GM23338 (cell line): ENCODE results near the gene DLG4. TPM values are rescaled to one million over a fixed set of nuclear protein-coding genes. Genes with fewer than 3 reads are reported as not detected.
A peak's percentile ranks its signal among the peaks of the same experiment; 100 is the strongest.

Experiments used
- ATAC-seq: fragments of 200-7000 bp; cut with Tn5 transposase; 3 replicates; pipeline ENCODE4 v1.9.1; 2020
- DNase-seq: peaks from one replicate; pipeline ENCODE4 v3.0.0-alpha.2; 2015; ENCODE audit warnings: low spot score
- H2AFZ ChIP-seq: fragments of 200-600 bp; sonication (generic); 2 replicates; pipeline ENCODE4 v1.8.0; 2016; ENCODE audit warnings: antibody characterized with exemption, mild to moderate bottlenecking, moderate library complexity
- H3F3A ChIP-seq: fragments of 200-600 bp; sonication (generic); replicated peaks from 2 replicates; pipeline ENCODE4 v1.8.0; 2017; ENCODE audit warnings: antibody characterized with exemption, mixed run types, low read depth
- H3K27ac ChIP-seq: fragments of 200-600 bp; sonication (generic); 2 replicates; pipeline ENCODE4 v1.6.1; 2016; ENCODE audit warnings: low read depth
- H3K27me3 ChIP-seq: fragments of 200-600 bp; sonication (generic); 2 replicates; pipeline ENCODE4 v1.8.0; 2016; ENCODE audit warnings: mild to moderate bottlenecking, mixed run types, moderate library complexity; ENCODE audit not compliant: insufficient read depth
- H3K36me3 ChIP-seq: fragments of 200-600 bp; sonication (generic); 2 replicates; pipeline ENCODE4 v1.8.0; 2016; ENCODE audit warnings: mild to moderate bottlenecking; ENCODE audit not compliant: insufficient read depth
- H3K4me1 ChIP-seq: fragments of 200-600 bp; sonication (generic); 2 replicates; pipeline ENCODE4 v1.8.0; 2016; ENCODE audit warnings: mild to moderate bottlenecking, moderate library complexity; ENCODE audit not compliant: insufficient read depth
- H3K4me2 ChIP-seq: fragments of 200-600 bp; sonication (generic); 2 replicates; pipeline ENCODE4 v1.7.1; 2017; ENCODE audit warnings: mixed run types
- H3K4me3 ChIP-seq: fragments of 200-600 bp; sonication (generic); 2 replicates; pipeline ENCODE4 v1.6.1; 2016; ENCODE audit warnings: mixed run types
- H3K79me2 ChIP-seq: fragments of 200-600 bp; sonication (generic); replicated peaks from 2 replicates; pipeline ENCODE4 v1.8.0; 2017; ENCODE audit warnings: mild to moderate bottlenecking; ENCODE audit not compliant: insufficient read depth
- H3K9me2 ChIP-seq: fragments of 200-600 bp; sonication (generic); 2 replicates; pipeline ENCODE4 v1.8.0; 2017; ENCODE audit not compliant: insufficient read depth
- H4K20me1 ChIP-seq: fragments of 200-600 bp; sonication (generic); replicated peaks from 2 replicates; pipeline ENCODE4 v1.8.0; 2017; ENCODE audit warnings: mild to moderate bottlenecking; ENCODE audit not compliant: insufficient read depth
- H3K27ac Mint-ChIP-seq: 2 replicates; pipeline ENCODE4 v1.8.0; 2020; ENCODE audit warnings: inconsistent platforms, mild to moderate bottlenecking, moderate library complexity, mixed read lengths
- H3K27me3 Mint-ChIP-seq: 3 replicates; pipeline ENCODE4 v1.8.0; 2022; ENCODE audit warnings: low read depth, mild to moderate bottlenecking, moderate library complexity, mixed read lengths, inconsistent platforms; ENCODE audit not compliant: insufficient read depth, poor library complexity
- H3K36me3 Mint-ChIP-seq: 3 replicates; pipeline ENCODE4 v1.8.0; 2021; ENCODE audit warnings: low read depth, mild to moderate bottlenecking, inconsistent platforms, moderate library complexity, mixed read lengths
- H3K4me1 Mint-ChIP-seq: 3 replicates; pipeline ENCODE4 v1.8.0; 2020; ENCODE audit warnings: mild to moderate bottlenecking, inconsistent platforms, mixed read lengths
- H3K4me3 Mint-ChIP-seq: 3 replicates; pipeline ENCODE4 v1.8.0; 2021; ENCODE audit warnings: moderate library complexity, mild to moderate bottlenecking, inconsistent platforms, mixed read lengths
- H3K9me3 Mint-ChIP-seq: 3 replicates; pipeline ENCODE4 v1.8.0; 2020; ENCODE audit warnings: moderate library complexity, mild to moderate bottlenecking, inconsistent platforms, mixed read lengths
- JUNB ChIP-seq: IDR thresholded peaks from one replicate; pipeline ENCODE4 v1.6.1; 2016; ENCODE audit warnings: antibody characterized with exemption; ENCODE audit not compliant: unreplicated experiment
- STAT1 ChIP-seq: IDR thresholded peaks from one replicate; pipeline ENCODE4 v1.6.1; 2016; ENCODE audit warnings: antibody characterized with exemption; ENCODE audit not compliant: unreplicated experiment
- ZNF114 ChIP-seq: fragments of 250-450 bp; sonication (Bioruptor Pico); IDR thresholded peaks from 2 replicates; pipeline ENCODE4 v1.5.0; 2020; ENCODE audit warnings: mild to moderate bottlenecking, moderate library complexity
- ZNF331 ChIP-seq: fragments of 250-450 bp; sonication (Bioruptor Pico); IDR thresholded peaks from 2 replicates; pipeline ENCODE4 v1.5.0; 2020; ENCODE audit warnings: low read depth, mild to moderate bottlenecking, moderate library complexity
- polyA plus RNA-seq: library from polyadenylated mRNA; unstranded; fragments of >200 nt; fragmentation: Nextera tagmentation; extraction: Ambion mirVana; gene quantifications from 2 replicates; pipeline ENCODE4 v1.2.1, GENCODE V29; 2016
- total RNA-seq: library from RNA; depleted of rRNA; stranded (reverse); fragments of >200 nt; shearing (Covaris generic); gene quantifications from 2 replicates; pipeline ENCODE4 v1.2.3, GENCODE V29; 2014
- TF ChIP-seq, protein P1 (sequence below): fragments of 250-450 bp; sonication (Bioruptor Pico); IDR thresholded peaks from 2 replicates; pipeline ENCODE4 v1.5.0; 2020; ENCODE audit warnings: mild to moderate bottlenecking, moderate library complexity
- TF ChIP-seq, protein P2 (sequence below): IDR thresholded peaks from one replicate; pipeline ENCODE4 v1.6.1; 2018; ENCODE audit warnings: antibody characterized with exemption; ENCODE audit not compliant: unreplicated experiment

Gene DLG4
- total and polyA plus RNA-seq, 2 experiments from 2014 or later, result 11.1 to 31.0 TPM

DNA sequence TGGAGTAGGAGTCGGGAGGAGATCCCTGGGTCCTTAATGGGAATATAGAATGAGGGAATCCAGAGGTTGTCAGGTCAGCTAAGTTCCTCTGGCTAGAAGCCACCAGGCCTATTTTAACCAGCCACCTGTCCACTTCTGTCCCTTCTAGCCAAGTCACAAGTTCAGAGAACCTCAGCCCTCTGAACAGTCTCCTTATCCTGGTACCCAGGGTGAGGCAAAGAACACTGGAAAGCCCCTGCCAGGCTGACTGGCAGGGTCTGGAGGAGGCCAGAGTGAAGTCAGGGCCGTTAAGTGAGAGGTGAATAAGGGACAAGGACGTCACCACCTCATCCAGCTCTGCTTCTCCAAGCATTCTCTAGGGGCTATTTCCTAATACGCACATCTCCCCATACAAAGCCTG, 29.2 kb upstream of the DLG4 start (continued):
- TF ChIP-seq, protein P1, sequence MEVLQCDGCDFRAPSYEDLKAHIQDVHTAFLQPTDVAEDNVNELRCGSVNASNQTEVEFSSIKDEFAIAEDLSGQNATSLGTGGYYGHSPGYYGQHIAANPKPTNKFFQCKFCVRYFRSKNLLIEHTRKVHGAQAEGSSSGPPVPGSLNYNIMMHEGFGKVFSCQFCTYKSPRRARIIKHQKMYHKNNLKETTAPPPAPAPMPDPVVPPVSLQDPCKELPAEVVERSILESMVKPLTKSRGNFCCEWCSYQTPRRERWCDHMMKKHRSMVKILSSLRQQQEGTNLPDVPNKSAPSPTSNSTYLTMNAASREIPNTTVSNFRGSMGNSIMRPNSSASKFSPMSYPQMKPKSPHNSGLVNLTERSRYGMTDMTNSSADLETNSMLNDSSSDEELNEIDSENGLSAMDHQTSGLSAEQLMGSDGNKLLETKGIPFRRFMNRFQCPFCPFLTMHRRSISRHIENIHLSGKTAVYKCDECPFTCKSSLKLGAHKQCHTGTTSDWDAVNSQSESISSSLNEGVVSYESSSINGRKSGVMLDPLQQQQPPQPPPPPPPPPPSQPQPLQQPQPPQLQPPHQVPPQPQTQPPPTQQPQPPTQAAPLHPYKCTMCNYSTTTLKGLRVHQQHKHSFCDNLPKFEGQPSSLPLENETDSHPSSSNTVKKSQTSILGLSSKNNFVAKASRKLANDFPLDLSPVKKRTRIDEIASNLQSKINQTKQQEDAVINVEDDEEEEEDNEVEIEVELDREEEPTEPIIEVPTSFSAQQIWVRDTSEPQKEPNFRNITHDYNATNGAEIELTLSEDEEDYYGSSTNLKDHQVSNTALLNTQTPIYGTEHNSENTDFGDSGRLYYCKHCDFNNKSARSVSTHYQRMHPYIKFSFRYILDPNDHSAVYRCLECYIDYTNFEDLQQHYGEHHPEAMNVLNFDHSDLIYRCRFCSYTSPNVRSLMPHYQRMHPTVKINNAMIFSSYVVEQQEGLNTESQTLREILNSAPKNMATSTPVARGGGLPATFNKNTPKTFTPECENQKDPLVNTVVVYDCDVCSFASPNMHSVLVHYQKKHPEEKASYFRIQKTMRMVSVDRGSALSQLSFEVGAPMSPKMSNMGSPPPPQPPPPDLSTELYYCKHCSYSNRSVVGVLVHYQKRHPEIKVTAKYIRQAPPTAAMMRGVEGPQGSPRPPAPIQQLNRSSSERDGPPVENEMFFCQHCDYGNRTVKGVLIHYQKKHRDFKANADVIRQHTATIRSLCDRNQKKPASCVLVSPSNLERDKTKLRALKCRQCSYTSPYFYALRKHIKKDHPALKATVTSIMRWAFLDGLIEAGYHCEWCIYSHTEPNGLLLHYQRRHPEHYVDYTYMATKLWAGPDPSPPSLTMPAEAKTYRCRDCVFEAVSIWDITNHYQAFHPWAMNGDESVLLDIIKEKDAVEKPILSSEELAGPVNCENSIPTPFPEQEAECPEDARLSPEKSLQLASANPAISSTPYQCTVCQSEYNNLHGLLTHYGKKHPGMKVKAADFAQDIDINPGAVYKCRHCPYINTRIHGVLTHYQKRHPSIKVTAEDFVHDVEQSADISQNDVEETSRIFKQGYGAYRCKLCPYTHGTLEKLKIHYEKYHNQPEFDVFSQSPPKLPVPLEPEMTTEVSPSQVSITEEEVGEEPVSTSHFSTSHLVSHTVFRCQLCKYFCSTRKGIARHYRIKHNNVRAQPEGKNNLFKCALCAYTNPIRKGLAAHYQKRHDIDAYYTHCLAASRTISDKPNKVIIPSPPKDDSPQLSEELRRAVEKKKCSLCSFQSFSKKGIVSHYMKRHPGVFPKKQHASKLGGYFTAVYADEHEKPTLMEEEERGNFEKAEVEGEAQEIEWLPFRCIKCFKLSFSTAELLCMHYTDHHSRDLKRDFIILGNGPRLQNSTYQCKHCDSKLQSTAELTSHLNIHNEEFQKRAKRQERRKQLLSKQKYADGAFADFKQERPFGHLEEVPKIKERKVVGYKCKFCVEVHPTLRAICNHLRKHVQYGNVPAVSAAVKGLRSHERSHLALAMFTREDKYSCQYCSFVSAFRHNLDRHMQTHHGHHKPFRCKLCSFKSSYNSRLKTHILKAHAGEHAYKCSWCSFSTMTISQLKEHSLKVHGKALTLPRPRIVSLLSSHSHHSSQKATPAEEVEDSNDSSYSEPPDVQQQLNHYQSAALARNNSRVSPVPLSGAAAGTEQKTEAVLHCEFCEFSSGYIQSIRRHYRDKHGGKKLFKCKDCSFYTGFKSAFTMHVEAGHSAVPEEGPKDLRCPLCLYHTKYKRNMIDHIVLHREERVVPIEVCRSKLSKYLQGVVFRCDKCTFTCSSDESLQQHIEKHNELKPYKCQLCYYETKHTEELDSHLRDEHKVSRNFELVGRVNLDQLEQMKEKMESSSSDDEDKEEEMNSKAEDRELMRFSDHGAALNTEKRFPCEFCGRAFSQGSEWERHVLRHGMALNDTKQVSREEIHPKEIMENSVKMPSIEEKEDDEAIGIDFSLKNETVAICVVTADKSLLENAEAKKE (CRISPR knock-in tag), result no peak
- no peak for TF ChIP-seq STAT1

DNA sequence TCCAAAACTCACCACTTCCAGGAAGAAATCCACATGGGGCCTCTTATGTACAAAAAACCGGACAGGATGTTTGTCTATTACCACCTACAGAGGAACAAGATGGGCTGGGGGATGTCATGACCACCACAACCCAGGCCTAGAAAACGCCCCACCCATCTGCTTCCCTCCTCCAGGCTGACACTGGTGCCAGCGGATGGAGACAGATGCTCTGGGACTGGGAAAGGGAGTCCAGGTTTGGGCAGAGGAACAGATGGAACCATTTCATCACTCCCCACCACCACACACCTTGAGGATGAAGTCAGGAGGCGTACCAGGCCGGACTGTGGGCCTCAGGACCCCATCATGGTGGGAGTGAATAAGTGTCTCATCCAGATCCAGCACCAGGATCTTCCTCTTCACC, 27.1 kb upstream of the DLG4 start:
- peaks cover 3% of the 10 kb centered on the region; the same call in 1 of the 3 replicates for H3K9me3 Mint-ChIP-seq
- Histone ChIP-seq H3K27ac (peak overlapping the region; percentile 79), H3F3A (peaks cover 26% of the 10 kb centered on the region), H4K20me1 (peaks cover 21% of the 10 kb centered on the region), H3K27me3 (no peaks in the 10 kb centered on the region), H3K4me1 (peaks cover 28% of the 10 kb centered on the region), H3K79me2 (peaks cover 52% of the 10 kb centered on the region), H3K4me2 (0 out of 2 replicates have a peak overlapping the region, but pooled peaks have one; percentile 43), H3K9me2 (no peaks in the 10 kb centered on the region), H3K36me3 (peaks cover 10% of the 10 kb centered on the region; the same call in 1 of the 2 replicates), H2AFZ (no peak overlapping the region), H3K4me3 (0 out of 2 replicates have a peak overlapping the region, but pooled peaks have one; percentile 17)
- peak overlapping the region; percentile 20; the same call in 1 of the 3 replicates for H3K4me3 Mint-ChIP-seq
- ATAC-seq, result no peak
- peak overlapping the region; percentile 76 for H3K27ac Mint-ChIP-seq
- peaks cover 37% of the 10 kb centered on the region for H3K36me3 Mint-ChIP-seq
- H3K4me1 Mint-ChIP-seq, result peaks cover 35% of the 10 kb centered on the region
- peaks cover 15% of the 10 kb centered on the region for H3K27me3 Mint-ChIP-seq
- DNase-seq, result no peak
- TF ChIP-seq, protein P1 (CRISPR knock-in tag), result no peak
- TF ChIP-seq ZNF331 (no peak), ZNF114 (CRISPR knock-in tag) (no peak), JUNB (no peak)
- TF ChIP-seq, protein P2, sequence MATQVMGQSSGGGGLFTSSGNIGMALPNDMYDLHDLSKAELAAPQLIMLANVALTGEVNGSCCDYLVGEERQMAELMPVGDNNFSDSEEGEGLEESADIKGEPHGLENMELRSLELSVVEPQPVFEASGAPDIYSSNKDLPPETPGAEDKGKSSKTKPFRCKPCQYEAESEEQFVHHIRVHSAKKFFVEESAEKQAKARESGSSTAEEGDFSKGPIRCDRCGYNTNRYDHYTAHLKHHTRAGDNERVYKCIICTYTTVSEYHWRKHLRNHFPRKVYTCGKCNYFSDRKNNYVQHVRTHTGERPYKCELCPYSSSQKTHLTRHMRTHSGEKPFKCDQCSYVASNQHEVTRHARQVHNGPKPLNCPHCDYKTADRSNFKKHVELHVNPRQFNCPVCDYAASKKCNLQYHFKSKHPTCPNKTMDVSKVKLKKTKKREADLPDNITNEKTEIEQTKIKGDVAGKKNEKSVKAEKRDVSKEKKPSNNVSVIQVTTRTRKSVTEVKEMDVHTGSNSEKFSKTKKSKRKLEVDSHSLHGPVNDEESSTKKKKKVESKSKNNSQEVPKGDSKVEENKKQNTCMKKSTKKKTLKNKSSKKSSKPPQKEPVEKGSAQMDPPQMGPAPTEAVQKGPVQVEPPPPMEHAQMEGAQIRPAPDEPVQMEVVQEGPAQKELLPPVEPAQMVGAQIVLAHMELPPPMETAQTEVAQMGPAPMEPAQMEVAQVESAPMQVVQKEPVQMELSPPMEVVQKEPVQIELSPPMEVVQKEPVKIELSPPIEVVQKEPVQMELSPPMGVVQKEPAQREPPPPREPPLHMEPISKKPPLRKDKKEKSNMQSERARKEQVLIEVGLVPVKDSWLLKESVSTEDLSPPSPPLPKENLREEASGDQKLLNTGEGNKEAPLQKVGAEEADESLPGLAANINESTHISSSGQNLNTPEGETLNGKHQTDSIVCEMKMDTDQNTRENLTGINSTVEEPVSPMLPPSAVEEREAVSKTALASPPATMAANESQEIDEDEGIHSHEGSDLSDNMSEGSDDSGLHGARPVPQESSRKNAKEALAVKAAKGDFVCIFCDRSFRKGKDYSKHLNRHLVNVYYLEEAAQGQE, result no peak
